Measurements from ENCODE around the gene SLC6A6. TPM values are rescaled to one million over a fixed set of nuclear protein-coding genes. Genes with fewer than 3 reads are reported as not detected.

The SLC6A6 gene
- total RNA-seq, 2 donors from 2014 or later = 4.9 to 5.7 TPM

DNA sequence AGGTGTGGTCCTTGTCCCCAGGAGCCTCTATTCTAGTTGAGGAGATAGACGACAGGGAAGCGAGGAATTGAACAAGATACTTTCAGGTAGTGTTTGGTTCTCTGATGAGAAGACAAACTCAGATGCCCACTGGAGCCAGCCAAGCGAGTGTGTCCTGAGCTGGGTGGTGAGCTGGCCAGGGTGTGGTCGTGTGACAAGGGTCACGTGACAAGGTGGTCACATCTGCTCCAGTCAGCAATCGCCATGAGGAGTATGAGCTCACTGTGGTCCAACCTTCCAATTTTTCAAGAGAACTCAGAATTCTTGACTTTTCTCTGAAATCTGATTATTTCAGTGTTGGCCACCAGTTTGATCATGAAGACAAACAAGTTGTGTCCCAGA lies 39.5 kb downstream of the SLC6A6 start:
- DNase-seq (no peak), ATAC-seq (no peak)
- Histone ChIP-seq H3K4me3 (no peak overlapping the region), H3K4me1 (peaks cover 15% of the 10 kb centered on the region), H3K9me3 (no peaks in the 10 kb centered on the region), H3K36me3 (replicated peaks in 1 of 2; ENCODE audit: insufficient read depth in 1 of 2, low read depth in 2 of 2) (no peaks in the 10 kb centered on the region), H3K27me3 (no peaks in the 10 kb centered on the region), H3K27ac (no peak overlapping the region)
- no peak for TF ChIP-seq POLR2A (IDR thresholded peaks at IDR 0.05)
- TF ChIP-seq, protein P1, sequence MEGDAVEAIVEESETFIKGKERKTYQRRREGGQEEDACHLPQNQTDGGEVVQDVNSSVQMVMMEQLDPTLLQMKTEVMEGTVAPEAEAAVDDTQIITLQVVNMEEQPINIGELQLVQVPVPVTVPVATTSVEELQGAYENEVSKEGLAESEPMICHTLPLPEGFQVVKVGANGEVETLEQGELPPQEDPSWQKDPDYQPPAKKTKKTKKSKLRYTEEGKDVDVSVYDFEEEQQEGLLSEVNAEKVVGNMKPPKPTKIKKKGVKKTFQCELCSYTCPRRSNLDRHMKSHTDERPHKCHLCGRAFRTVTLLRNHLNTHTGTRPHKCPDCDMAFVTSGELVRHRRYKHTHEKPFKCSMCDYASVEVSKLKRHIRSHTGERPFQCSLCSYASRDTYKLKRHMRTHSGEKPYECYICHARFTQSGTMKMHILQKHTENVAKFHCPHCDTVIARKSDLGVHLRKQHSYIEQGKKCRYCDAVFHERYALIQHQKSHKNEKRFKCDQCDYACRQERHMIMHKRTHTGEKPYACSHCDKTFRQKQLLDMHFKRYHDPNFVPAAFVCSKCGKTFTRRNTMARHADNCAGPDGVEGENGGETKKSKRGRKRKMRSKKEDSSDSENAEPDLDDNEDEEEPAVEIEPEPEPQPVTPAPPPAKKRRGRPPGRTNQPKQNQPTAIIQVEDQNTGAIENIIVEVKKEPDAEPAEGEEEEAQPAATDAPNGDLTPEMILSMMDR (IDR thresholded peaks at IDR 0.05) = no peak
- 81 to 90% methylated on average over 6 of the region's 6 CpGs for WGBS, 2 donors
- intact Hi-C loops (cut with DNase I) = no loop called here

DNA sequence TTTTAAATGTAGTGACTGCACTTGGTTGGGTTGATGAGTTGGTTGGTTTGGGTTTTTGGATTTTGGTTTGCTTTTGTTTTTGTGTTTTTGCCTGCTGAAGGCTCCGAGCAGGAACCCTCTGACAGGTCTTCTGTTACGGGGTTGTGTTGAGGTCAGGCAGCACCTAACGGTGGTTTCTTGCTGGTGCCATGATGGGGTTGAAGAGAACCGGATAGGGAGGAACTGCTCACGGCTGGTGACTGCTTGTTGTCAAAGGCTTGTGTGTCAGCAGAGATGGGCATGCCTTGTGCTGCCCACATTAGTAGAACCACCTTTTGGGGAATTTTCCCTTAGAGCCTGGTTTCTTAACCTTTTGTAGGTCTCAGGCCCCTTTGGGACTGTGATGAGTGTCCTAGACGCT lies 42.0 kb downstream of the SLC6A6 start:
- WGBS, 2 donors = 93% methylated on average over 6 of the region's 6 CpGs

DNA sequence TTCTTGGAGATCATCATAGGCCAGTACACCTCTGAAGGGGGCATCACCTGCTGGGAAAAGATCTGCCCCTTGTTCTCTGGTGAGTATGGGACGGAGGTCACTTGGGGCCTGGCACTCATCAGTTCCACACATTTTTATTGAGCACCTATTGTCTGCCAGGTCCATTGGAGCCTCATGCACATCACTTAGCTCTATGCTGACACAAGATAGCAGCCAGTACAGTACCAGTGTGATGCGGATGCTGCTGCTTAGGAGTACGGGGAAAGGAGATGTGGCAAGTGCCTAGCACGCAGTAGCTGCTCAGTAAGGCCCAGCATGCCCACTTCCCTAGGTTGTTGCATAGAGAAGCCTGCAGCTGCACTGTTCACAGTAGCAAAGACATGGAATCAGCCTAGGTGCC lies 43.4 kb downstream of the SLC6A6 start:
- ATAC-seq = no peak
- no peaks in the 10 kb centered on the region for H3K27me3 ChIP-seq
- intact Hi-C loops (cut with DNase I) = no loop called here
- TF ChIP-seq, protein P1 (IDR thresholded peaks at IDR 0.05) = no peak
- no peak for TF ChIP-seq POLR2A (IDR thresholded peaks at IDR 0.05)
- peaks cover 3% of the 10 kb centered on the region for H3K4me1 ChIP-seq
- H3K9me3 ChIP-seq = no peaks in the 10 kb centered on the region
- WGBS, 2 donors = 89 to 93% methylated on average over 4 of the region's 4 CpGs
- no peaks in the 10 kb centered on the region for H3K36me3 ChIP-seq (replicated peaks in 1 of 2; ENCODE audit: insufficient read depth in 1 of 2, low read depth in 2 of 2)
- H3K27ac ChIP-seq = no peak overlapping the region
- no peak overlapping the region for H3K4me3 ChIP-seq
- DNase-seq = no peak

More for the DNA sequence above, 42.0 kb downstream of the SLC6A6 start:
- no peaks in the 10 kb centered on the region for H3K36me3 ChIP-seq (replicated peaks in 1 of 2; ENCODE audit: insufficient read depth in 1 of 2, low read depth in 2 of 2)
- H3K9me3 ChIP-seq = no peaks in the 10 kb centered on the region
- ATAC-seq (no peak), DNase-seq (no peak)
- H3K27me3 ChIP-seq = no peaks in the 10 kb centered on the region
- H3K4me3 ChIP-seq = no peak overlapping the region
- no peak for TF ChIP-seq POLR2A (IDR thresholded peaks at IDR 0.05)
- TF ChIP-seq, protein P1 (IDR thresholded peaks at IDR 0.05) = no peak
- no peak overlapping the region for H3K27ac ChIP-seq
- intact Hi-C loops (cut with DNase I) = no loop called here
- peaks cover 9% of the 10 kb centered on the region for H3K4me1 ChIP-seq

DNA sequence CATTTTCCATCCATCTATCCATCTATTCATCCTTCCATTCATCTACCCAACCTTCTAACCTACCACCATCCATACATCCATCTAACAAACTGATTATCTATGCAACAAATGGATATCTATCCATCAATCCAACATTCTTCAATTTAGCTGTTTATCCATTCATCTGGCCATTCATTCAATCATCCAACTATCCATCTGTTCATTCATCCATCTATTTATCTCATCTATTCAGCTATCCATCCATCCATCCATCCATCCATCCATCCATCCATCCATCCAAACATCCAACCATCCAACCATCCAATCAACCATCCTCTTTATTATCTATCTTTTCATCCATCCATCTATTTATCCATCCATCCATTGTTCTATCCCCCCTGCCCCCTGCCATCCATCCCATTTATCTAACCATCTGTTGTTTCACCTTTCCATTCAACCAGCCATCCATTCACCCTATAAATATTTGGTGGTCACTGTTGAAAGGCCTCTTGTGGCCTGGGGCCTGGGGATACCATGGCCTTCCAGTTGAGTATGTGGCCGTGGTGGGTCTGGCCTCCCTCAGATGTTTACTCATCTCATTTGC lies 44.7 kb downstream of the SLC6A6 start:
- 88 to 92% methylated on average over 1 of the region's 1 CpG for WGBS, 2 donors
- Histone ChIP-seq H3K4me3 (no peak overlapping the region), H3K27ac (no peak overlapping the region), H3K9me3 (no peaks in the 10 kb centered on the region), H3K36me3 (replicated peaks in 1 of 2; ENCODE audit: insufficient read depth in 1 of 2, low read depth in 2 of 2) (no peaks in the 10 kb centered on the region), H3K27me3 (no peaks in the 10 kb centered on the region), H3K4me1 (peaks cover 8% of the 10 kb centered on the region)
- ATAC-seq (no peak), DNase-seq (no peak)
- TF ChIP-seq, protein P1 (IDR thresholded peaks at IDR 0.05) = no peak
- no peak for TF ChIP-seq POLR2A (IDR thresholded peaks at IDR 0.05)
- intact Hi-C loops (cut with DNase I) = no loop called here

DNA sequence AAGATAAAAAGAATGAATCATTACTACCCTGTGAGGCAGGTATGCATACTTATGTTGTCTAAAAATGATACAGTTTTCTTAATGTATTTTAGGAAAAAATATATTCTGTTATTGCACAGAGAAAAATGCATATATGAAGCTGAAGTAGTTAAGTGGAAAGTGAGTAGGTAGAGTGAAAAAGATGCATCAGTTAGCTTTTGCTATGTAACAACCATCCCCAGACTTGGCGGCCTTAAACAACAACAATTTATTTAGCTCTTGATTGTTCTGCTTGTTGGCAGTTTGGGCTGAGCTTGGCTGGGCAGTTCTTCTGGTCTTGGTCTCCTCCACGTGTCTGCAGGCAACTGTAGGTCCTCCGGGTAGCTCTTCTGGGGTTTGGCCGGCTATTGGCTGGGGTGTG lies 45.7 kb downstream of the SLC6A6 start:
- no peaks in the 10 kb centered on the region for H3K27me3 ChIP-seq
- 94 to 96% methylated on average over 3 to 4 of the region's 4 CpGs for WGBS, 2 donors
- intact Hi-C loops (cut with DNase I) = no loop called here
- no peak overlapping the region for H3K27ac ChIP-seq
- H3K9me3 ChIP-seq = no peaks in the 10 kb centered on the region
- ATAC-seq (no peak), DNase-seq (no peak)
- no peaks in the 10 kb centered on the region for H3K36me3 ChIP-seq (replicated peaks in 1 of 2; ENCODE audit: insufficient read depth in 1 of 2, low read depth in 2 of 2)
- peaks cover 16% of the 10 kb centered on the region for H3K4me1 ChIP-seq
- no peak for TF ChIP-seq POLR2A (IDR thresholded peaks at IDR 0.05)
- TF ChIP-seq, protein P1 (IDR thresholded peaks at IDR 0.05) = no peak
- no peak overlapping the region for H3K4me3 ChIP-seq

Measured in body of pancreas (tissue), 4 donors.